ENCODE results near the gene EGFL7.
"Not testable (repeated sequence)": the region's sequence is repeated elsewhere in the genome, so short reads cannot be mapped to it uniquely, and the experiment has no call there.

The EGFL7 gene

GRCh38 chr9:136705564-136705963 lies 42.8 kb downstream of the EGFL7 start:
- DNase-seq, result no peak

GRCh38 chr9:136707011-136707410 lies 44.3 kb downstream of the EGFL7 start:
- DNase-seq, result no peak

- DNase-seq, result no peak
These were observed 45.3 kb downstream of the EGFL7 start for GRCh38 chr9:136707849-136708517.

- DNase-seq, result no peak
These were observed 46.9 kb downstream of the EGFL7 start for GRCh38 chr9:136709454-136710109.

- DNase-seq, result no peak
These were observed 47.8 kb downstream of the EGFL7 start for GRCh38 chr9:136710543-136710942.

- DNase-seq, result not testable (repeated sequence)
These were observed 48.5 kb downstream of the EGFL7 start for GRCh38 chr9:136711219-136711648.

- no peak for DNase-seq
These were observed 49.3 kb downstream of the EGFL7 start, which contains the start of gene DIPK1B for GRCh38 chr9:136711751-136712689. Gene DIPK1B, plus strand, starts transcription at chr9:136712572. Its CDS starts 94 bp downstream, at chr9:136712666.

GRCh38 chr9:136712690-136713544 lies 50.2 kb downstream of the EGFL7 start:
- no peak for DNase-seq

- no peak for DNase-seq
These were observed 50.8 kb downstream of the EGFL7 start for GRCh38 chr9:136713550-136713949.

- DNase-seq, result no peak
These were observed 51.6 kb downstream of the EGFL7 start for GRCh38 chr9:136714096-136714892.

- no peak for DNase-seq
These were observed 52.2 kb downstream of the EGFL7 start for GRCh38 chr9:136714893-136715274.

- no peak for DNase-seq
These were observed 54.7 kb downstream of the EGFL7 start for GRCh38 chr9:136717399-136717798.

GRCh38 chr9:136718345-136719194 lies 55.9 kb downstream of the EGFL7 start:
- DNase-seq, result no peak

- no peak for DNase-seq
These were observed 56.6 kb downstream of the EGFL7 start for GRCh38 chr9:136719195-136719880.

- no peak for DNase-seq
These were observed 57.7 kb downstream of the EGFL7 start for GRCh38 chr9:136720251-136720897.

- no peak for DNase-seq
These were observed 58.2 kb downstream of the EGFL7 start for GRCh38 chr9:136720898-136721338.

GRCh38 chr9:136721339-136722092 lies 58.8 kb downstream of the EGFL7 start:
- DNase-seq, result no peak

Data from activated CD8-positive, alpha-beta memory T cell treated with anti-CD3 and anti-CD28 coated beads, Interleukin-2, amount 50 U/mL, for 48 hours (primary cell).